ENCODE data around the gene GPR3. TPM values are rescaled to one million over a fixed set of nuclear protein-coding genes. Genes with fewer than 3 reads are reported as not detected.
"Not testable (repeated sequence)": the region's sequence is repeated elsewhere in the genome, so short reads cannot be mapped to it uniquely, and the experiment has no call there.

The GPR3 gene
- total RNA-seq, 1 experiment from 2014 or later = 4.7 TPM

DNA sequence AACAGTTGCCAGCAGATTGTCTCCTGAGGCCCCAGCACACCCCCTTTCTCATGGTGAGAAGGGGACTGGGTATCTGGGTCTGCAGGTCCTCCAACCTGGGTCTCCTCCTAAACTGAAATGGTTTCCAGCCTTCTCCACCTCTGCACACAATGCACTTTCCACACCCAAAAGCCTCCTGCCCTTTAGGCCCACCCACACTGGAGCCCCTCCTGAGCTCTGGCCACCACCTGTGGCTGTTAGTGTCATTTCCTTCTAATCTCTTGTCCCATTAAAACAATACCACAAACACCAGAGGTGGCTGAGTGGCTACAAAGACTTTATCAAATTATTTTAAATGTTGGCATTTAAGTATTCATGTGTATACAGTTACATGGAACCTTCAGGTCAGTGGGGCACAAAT lies 11.5 kb downstream of the GPR3 start:
- H4K20me1 ChIP-seq (ENCODE audit: low read length) = no peaks in the 10 kb centered on the region
- intact Hi-C loops (cut with micrococcal nuclease) = loop anchor here (5.0 kb wide), 1 partner anchor 258 kb away; no protein-coding TSS in a partner anchor
- ChIA-PET POLR2A (ENCODE audit: unreplicated experiment) (no interaction called here), CTCF (no interaction called here)
- H3K79me2 ChIP-seq (ENCODE audit: low read length) = no peaks in the 10 kb centered on the region
- no peak overlapping the region for H3K27ac ChIP-seq (ENCODE audit: low read length)
- TF ChIP-seq, protein P1, sequence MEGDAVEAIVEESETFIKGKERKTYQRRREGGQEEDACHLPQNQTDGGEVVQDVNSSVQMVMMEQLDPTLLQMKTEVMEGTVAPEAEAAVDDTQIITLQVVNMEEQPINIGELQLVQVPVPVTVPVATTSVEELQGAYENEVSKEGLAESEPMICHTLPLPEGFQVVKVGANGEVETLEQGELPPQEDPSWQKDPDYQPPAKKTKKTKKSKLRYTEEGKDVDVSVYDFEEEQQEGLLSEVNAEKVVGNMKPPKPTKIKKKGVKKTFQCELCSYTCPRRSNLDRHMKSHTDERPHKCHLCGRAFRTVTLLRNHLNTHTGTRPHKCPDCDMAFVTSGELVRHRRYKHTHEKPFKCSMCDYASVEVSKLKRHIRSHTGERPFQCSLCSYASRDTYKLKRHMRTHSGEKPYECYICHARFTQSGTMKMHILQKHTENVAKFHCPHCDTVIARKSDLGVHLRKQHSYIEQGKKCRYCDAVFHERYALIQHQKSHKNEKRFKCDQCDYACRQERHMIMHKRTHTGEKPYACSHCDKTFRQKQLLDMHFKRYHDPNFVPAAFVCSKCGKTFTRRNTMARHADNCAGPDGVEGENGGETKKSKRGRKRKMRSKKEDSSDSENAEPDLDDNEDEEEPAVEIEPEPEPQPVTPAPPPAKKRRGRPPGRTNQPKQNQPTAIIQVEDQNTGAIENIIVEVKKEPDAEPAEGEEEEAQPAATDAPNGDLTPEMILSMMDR (conservative IDR thresholded peaks at IDR 0.05; ENCODE audit: low read depth, low read length) = no peak
- TF ChIP-seq EZH2 (IDR thresholded peaks at IDR 0.05; ENCODE audit: low read length, unreplicated experiment) (no peak), EZH2phosphoT487 (IDR thresholded peaks at IDR 0.05; ENCODE audit: borderline replicate concordance, low read length) (no peak)
- DNase-seq (no peak), ATAC-seq (no peak)
- H3K4me3 ChIP-seq (ENCODE audit: low read length) = no peak overlapping the region
- H3K9me2 ChIP-seq (replicated peaks; ENCODE audit: low read length) = no peaks in the 10 kb centered on the region
- peaks cover 14% of the 10 kb centered on the region for H3K36me3 ChIP-seq (ENCODE audit: low read depth, low read length)
- peaks cover 3% of the 10 kb centered on the region; the same call in 1 of the 2 replicates for H3K4me1 ChIP-seq (ENCODE audit: insufficient read depth, low read length)
- no peaks in the 10 kb centered on the region for H3F3A ChIP-seq (ENCODE audit: low read length, unreplicated experiment)
- H3K9ac ChIP-seq (ENCODE audit: low read length) = no peak overlapping the region
- H3K27me3 ChIP-seq (ENCODE audit: low read length) = no peaks in the 10 kb centered on the region
- H3K4me2 ChIP-seq (ENCODE audit: low read length) = no peak overlapping the region
- BruUV-seq (replicated peaks) = no TSS peak
- no peaks in the 10 kb centered on the region for H3K9me3 ChIP-seq (ENCODE audit: low read length)
- H2AFZ ChIP-seq (ENCODE audit: low read length) = no peak overlapping the region

DNA sequence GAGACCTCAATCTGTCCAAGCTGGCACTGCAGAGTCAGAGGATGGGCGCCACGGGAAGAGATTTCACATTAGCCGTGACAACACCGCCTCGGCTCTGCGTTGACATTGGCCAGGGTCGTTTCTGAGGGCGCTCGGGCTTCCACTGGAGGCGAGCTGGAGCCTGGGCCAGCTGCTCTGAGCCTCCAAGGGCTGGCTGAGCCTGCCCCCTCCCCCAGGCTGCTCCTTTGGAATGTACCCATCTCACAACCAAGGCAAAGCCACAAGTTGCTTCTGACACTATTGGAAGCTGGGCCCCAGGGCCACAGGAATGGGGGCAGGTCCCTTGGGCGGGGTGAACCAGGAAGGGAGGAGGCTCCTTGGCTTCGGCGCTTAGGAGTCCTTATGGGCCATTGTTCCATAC lies 12.7 kb downstream of the GPR3 start:
- Histone ChIP-seq H3K9me2 (replicated peaks; ENCODE audit: low read length) (no peaks in the 10 kb centered on the region), H3K4me3 (ENCODE audit: low read length) (no peak overlapping the region), H2AFZ (ENCODE audit: low read length) (no peak overlapping the region), H3K27me3 (ENCODE audit: low read length) (no peaks in the 10 kb centered on the region), H3K4me1 (ENCODE audit: insufficient read depth, low read length) (0 out of 2 replicates have a peak, but pooled peaks cover 3% of the 10 kb centered on the region), H3K27ac (ENCODE audit: low read length) (no peak overlapping the region), H3K9ac (ENCODE audit: low read length) (no peak overlapping the region), H3K4me2 (ENCODE audit: low read length) (no peak overlapping the region), H3K9me3 (ENCODE audit: low read length) (no peaks in the 10 kb centered on the region), H3F3A (ENCODE audit: low read length, unreplicated experiment) (no peaks in the 10 kb centered on the region), H3K36me3 (ENCODE audit: low read depth, low read length) (peaks cover 16% of the 10 kb centered on the region), H3K79me2 (ENCODE audit: low read length) (no peaks in the 10 kb centered on the region), H4K20me1 (ENCODE audit: low read length) (no peaks in the 10 kb centered on the region)
- BruUV-seq (replicated peaks) = no TSS peak
- ATAC-seq = no peak
- intact Hi-C loops (cut with micrococcal nuclease) = no loop called here
- TF ChIP-seq, protein P1 (conservative IDR thresholded peaks at IDR 0.05; ENCODE audit: low read depth, low read length) = no peak
- no peak for TF ChIP-seq EZH2phosphoT487 (IDR thresholded peaks at IDR 0.05; ENCODE audit: borderline replicate concordance, low read length)
- TF ChIP-seq EZH2 (IDR thresholded peaks at IDR 0.05; ENCODE audit: low read length, unreplicated experiment) = no peak
- ChIA-PET POLR2A (ENCODE audit: unreplicated experiment) (no interaction called here), CTCF (no interaction called here)
- DNase-seq = no peak

DNA sequence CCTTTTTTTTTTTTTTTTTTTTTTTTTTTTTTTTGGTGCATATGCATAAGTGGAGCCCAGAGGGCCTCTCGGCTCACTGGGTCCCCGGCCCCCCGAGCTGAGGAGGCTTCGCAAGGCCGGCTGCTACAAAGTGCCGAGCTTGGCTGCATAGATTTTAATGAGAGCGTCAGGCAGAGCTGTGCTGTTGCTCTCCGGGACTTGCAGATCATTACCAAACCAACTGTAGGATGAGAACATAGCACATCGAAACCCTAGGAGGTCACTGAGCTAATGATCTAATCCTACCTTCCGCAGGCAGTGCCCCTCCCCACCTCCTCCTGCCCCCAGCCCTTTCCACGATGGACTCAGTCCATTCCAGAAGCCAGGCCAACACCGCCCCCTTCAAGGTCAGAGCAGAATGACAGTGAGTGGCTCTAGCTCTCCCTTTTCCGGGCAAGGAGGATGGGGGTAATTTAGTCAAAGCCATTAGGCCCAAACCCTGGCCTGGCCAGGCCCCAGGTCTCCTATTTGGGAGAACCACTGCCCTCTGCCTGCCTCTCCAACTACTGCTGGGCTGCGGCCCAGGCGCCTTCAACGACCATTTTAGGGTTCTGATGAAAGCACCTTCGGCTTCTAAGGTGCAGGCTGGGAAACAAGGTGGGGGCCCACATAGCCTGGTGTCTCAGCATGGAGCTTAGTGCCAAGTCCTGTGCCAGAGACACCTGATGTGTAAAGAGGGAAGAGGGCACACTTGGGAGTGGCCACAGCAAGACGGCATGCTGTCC lies 13.4 kb downstream of the GPR3 start:
- POLR2A ChIA-PET (ENCODE audit: unreplicated experiment); H4K20me1 ChIP-seq (ENCODE audit: low read length); H3F3A ChIP-seq (ENCODE audit: low read length, unreplicated experiment); intact Hi-C loops (cut with micrococcal nuclease); H3K4me2 ChIP-seq (ENCODE audit: low read length); H3K27ac ChIP-seq (ENCODE audit: low read length); ATAC-seq; H3K27me3 ChIP-seq (ENCODE audit: low read length); H3K9me3 ChIP-seq (ENCODE audit: low read length); H3K4me1 ChIP-seq (ENCODE audit: insufficient read depth, low read length); DNase-seq; H2AFZ ChIP-seq (ENCODE audit: low read length); H3K4me3 ChIP-seq (ENCODE audit: low read length); H3K9me2 ChIP-seq (replicated peaks; ENCODE audit: low read length); H3K79me2 ChIP-seq (ENCODE audit: low read length); BruUV-seq (replicated peaks); H3K9ac ChIP-seq (ENCODE audit: low read length): not testable (repeated sequence)
- CTCF ChIA-PET = interaction anchor here (0.6 kb wide), 1 partner anchor 150 kb away, joined by 7 read pairs; no protein-coding TSS in a partner anchor
- peaks cover 23% of the 10 kb centered on the region for H3K36me3 ChIP-seq (ENCODE audit: low read depth, low read length)

Measured in PC-3 (cell line).